Activated CD8-positive, alpha-beta memory T cell treated with anti-CD3 and anti-CD28 coated beads, Interleukin-2, amount 50 U/mL, for 1 hour (primary cell): ENCODE data around the gene LAMB1.
"Not testable (repeated sequence)": the region's sequence is repeated elsewhere in the genome, so short reads cannot be mapped to it uniquely, and the experiment has no call there.

Experiments used
- DNase-seq: peaks from one replicate; pipeline ENCODE4 v3.0.0-alpha.2; 2020; ENCODE audit errors: extremely low read depth

The LAMB1 gene

DNA sequence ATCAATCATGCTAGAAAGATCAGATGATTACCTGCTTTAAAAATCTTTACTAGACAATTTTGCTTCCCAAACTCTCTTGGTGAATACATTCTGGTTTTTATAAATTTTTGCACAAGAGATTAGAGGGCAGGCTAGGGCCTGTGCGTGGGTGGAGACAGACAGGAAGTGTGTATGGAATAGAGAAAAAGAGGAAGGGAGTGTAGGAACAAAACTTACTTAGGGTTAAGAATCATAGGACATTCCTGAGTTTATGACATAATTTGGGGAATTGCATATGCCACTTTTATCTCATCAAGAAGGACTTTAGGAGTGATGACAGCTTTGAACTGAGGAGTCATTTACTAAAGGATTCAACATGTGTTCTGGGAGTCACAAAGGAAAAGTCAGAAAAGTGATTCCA, 31.3 kb downstream of the LAMB1 start:
- DNase-seq = no peak

DNA sequence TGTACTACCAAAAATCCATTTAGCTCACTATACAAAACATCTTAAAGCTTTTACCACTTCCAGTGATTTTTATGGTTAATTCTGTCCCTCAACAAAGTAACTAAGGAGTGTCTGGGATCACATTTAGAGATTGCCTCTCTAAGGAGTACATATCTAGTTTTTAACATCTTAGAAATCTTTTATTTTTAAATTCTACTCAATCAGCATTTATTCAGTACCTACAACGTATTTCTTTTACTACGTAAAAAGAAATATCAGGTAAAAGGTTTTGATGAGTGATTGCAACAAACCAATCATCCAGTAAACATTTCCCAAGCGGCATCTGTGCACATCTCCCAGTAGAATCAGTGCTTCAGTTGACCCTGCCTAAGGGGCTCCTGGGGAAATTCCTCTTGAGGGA, 31.9 kb downstream of the LAMB1 start:
- no peak for DNase-seq

DNA sequence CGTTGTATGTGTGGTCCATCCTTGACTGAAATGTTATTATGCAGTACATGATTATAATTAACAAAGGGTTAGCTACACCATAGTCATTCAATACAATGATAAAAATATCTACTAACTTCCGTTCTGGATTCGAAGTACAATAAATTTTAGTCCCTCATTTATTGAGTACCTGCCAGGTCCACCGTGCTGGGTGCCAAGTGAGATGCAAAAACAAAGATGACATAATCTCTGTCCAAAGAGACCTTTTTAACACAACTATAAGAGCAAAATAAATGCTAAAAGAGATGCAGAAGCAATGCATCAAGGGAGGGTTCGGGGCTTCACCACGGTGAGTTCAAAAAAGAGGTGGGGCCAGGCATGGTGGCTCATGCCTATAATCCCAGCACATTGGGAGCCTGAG, 33.1 kb downstream of the LAMB1 start:
- DNase-seq = no peak

DNA sequence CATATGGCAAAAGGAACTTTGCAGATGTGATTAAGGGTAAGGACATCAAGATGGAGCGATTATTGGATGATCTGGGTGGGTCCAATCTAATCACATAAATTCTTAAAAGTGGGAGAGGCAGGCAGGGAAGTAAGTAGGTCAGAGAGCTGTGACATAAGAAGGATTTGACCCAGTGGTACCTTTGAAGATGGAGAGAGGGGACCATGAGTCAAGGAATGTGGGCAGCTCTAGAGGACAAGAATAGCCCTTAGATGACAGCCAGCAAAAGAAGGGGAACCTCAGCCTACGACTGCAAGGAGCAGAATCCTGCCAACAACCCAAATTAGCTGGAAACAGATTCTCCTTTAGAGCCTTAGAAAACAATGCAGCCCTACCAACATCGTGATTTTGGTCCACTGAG, 34.5 kb downstream of the LAMB1 start:
- no peak for DNase-seq

DNA sequence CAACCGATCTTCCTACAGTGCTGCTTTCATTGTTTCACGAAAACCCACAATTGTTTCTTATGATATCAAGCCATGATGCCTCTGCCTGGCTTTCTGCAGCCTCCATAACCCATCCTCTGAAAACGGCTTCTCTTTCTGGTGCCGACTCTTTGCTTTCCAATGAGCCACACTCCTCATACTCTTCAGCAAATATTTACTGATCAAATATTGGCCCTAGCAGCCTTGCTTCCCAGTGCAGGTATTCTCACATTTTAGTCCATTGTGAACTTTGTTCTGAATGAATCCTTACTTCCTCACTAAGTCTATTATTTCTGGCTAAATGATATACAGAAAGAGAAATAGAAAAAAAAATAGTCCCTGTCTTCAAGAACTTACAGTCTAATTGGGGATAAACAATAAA, 35.5 kb downstream of the LAMB1 start:
- no peak for DNase-seq

DNA sequence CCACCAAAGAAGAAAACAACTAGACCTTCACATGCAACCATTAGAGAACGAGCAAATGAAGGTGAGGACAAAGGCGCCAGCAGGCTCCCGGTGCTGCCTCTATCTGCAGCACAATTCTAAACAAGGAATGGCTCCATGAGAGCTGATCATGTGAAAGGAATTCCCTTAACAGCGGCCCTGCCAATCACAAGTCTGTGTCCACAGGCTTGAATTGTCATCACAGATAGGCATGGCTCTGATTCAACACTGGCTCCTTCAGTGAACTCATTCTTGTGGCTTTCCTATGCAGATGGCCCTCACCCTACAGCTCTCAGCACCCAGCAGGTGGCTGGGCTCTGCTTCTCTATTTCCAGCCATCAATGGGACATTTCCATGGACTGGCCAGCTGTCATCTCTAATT, 36.2 kb downstream of the LAMB1 start:
- no peak for DNase-seq

DNA sequence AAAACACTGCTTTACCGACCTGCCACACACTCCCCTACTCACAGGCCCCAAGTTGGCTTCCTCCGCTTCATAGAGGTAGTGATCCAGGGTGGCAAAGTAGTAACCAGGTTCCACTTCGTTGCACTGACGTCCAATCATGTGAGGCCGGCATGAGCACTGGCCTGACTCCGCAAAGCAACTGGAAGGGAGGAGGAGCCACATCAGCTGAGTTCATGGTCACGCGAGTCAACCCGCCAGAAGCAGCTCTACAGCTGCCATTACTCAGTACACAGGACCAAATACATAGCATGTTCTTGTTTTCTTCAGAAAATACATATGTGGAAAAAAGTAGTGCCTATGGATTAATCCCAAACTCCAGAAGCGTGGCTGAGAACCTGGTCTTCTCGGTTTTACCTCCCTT, 38.5 kb downstream of the LAMB1 start:
- DNase-seq = no peak

DNA sequence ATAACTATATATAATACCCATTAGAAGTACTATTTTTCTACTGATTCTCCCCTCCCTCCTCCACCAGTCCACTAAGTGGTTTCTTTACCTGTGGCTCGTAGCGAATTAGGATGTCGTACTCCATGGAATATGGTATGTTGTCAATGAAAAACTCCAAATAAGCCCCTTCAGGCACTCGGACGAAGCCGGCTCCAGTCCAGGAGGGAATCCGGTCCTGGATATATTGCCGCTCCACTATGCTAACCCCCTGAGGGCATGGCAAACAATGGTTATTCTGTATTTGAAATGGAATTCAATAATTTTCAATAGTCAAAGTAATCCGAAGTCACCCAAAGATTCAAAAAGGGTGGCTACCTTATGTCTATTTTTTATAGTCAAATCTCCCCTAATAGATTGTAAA, 40.1 kb downstream of the LAMB1 start:
- DNase-seq = no peak

DNA sequence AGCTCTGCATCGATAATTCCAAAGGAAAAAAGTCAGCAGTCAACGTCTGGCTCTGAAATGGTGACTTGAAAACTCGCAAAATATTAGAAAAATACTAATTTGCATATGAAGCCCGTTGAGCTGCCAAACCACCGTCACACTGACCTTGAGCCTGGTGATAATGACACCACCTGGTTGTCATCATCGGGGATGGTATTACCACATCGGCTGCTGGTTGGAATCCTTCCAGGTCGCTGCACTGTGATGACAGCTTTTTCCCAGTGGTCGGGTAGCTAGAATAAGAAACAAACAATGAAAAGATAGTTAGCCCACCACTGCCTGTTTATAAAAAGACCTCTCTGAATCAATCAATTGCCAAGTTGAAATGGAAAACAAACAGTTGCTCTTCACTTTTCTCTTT, 41.6 kb downstream of the LAMB1 start:
- DNase-seq = no peak

DNA sequence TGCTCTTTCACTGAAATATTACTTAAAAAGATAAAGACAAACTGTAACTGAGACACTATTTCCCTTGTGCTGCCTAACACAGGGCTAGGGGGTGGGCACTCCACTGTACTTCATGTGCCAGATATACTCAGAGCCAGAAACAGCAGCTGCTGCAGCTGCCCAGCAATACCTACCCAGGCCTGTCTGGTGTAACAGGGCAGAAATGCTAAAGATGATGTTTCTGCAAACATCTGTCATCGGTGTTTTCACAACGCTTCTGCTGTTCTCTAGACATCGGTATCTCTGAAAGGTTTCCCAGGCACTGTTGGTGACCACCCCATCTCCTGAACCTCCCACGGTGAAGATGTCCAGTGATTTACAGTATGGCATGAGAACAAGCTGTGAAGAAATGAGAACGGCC, 42.7 kb downstream of the LAMB1 start:
- DNase-seq = no peak

DNA sequence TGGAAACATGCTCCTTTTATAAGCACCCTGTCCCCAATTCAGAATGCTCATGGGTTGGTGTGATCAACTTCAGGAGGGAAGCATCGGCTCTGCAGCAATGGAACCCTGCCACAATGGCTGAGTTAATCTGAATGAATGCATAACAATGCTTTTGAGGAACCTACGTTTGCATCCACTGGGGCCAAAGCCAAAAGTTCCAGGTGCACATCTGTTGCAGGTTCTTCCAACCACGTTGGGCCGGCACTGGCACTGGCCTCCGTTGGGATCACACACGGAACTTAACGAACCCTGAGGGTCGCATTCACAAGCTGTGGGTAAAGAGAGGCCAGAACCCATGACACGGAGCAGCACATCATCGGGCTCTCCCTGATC, 43.4 kb downstream of the LAMB1 start:
- DNase-seq = no peak

DNA sequence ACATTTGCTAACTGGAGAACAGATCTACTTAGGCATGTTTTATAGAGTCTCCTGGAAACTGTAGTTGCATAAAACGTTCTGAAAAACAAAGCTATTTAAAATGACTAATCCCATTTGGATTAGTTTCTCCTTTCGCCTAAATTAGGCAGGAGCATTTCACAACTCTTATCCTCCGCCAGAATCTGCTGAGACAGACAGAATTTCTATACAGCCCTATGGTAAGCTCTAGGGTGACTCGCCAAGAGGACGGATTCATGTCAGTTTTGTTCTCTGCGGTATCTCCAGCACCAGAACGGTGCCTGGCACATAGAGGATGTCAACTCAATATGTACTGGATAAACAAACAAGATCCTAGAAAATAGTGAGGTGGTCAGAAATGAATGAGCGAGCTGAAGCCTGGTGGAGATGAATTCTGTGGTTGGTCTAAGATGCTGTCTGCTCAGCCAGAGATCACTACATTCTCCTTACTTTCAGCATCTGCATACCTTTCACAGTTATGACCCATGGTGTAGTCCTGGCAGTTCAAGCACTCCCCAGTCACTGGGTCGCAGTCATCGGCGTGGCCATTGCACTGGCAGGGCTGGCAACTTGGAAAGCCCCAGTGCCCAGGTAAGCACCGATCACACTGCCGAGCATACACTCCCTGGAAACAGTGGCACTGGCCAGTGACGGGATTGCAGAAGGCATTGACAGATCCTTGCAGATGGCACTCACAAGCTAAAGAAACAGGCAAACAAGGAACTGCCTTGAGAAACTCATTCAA, 44.0 kb downstream of the LAMB1 start:
- no peak for DNase-seq

DNA sequence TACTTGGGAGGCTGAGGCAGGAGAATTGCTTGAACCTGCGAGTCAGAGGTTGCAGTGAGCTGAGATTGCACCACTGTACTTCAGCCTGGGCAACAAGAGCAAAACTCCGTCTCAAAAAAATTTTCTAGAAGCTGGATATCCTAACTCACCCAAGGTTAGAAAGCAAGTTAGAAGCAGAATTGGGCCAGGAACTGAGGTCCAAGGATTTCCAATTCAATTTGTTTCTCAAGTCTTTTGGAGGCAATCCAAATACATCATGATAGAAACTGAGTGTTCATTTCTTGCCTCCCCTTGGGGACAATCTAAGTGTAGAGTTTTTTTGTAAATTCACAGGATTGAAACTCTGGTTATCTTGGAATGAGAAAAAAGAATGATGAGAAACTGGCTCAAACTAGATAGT, 45.5 kb downstream of the LAMB1 start:
- no peak for DNase-seq

DNA sequence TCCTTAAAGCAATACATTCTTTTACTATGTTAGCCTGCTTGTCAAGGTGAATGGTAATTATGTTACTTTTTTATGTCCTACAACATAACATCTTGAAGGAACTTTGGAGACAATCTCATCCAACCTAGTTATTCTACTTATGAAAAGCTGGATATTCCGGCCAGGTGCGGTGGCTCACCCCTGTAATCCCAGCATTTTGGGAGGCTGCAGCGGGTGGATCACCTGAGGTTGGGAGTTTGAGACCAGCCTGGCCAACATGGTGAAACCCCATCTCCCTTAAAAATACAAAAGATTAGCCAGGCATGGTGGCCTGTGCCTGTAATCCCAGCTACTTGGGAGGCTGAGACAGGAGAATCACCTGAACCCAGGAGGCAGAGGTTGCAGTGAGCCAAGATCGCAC, 46.0 kb downstream of the LAMB1 start:
- not testable (repeated sequence) for DNase-seq

DNA sequence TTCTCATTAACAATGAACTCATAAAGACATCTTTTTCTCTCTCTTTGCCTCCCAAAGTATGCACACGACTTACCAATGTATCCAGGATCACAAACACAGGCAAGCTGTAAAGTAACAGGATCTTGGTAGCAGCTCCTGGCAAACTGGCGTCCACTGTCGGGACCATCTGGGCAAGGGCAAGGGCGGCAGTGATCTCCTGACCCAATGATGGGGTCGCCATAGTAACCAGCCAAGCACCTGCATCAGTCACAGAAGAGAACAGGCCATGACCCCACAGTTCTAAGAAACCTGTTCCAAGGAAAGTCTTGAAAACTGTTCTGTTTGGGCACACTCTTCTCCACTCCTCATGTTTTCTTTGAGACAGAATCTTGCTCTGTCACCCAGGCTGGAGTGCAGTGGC, 47.6 kb downstream of the LAMB1 start:
- no peak for DNase-seq

DNA sequence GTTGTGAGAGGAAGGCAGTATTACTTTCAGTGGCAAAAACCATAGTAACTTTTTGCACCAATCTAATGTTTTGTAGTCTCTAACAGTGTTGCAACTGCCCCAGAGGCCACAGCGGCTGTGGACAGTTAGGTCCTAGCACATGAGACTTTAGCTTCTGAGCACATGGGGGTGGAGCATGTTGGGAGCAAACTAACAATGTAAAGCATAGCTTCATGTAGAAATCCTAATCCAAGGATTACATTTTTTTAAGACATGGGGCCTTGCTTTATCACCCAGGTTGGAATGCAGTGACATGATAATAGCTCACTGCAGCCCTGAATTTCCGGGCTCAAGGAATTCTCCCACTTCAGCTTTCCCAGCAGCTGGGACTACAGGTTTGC, 49.0 kb downstream of the LAMB1 start:
- no peak for DNase-seq

DNA sequence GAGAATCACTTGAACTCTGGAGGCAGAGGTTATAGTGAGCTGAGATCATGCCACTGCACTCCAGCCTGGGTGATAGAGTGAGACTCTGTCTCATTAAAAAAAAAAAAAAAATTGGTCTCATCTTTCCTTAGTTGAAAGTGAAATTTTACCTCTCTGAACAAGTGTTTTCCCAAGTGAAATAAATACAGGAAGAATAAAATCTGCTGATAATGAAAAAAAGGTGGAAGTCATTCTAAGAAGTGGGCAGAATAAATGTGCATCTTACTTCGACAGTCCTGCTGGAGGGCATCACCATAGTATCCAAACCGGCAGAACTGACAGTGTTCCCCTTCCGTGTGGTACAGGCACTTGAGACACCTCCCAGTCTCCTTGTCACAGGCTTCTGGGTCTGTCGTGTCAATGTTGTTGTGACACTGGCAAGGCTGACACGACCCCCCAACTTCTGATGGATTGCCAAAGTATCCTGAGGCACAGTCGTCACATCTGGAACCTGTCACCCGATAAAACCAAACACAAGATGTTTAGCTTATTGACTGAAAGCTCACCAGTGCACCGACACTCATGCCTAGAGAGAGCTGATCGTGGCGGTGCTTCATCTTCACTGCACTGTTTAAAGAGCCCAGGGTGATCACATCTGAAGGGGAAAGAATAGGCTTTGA, 49.6 kb downstream of the LAMB1 start:
- DNase-seq = no peak

DNA sequence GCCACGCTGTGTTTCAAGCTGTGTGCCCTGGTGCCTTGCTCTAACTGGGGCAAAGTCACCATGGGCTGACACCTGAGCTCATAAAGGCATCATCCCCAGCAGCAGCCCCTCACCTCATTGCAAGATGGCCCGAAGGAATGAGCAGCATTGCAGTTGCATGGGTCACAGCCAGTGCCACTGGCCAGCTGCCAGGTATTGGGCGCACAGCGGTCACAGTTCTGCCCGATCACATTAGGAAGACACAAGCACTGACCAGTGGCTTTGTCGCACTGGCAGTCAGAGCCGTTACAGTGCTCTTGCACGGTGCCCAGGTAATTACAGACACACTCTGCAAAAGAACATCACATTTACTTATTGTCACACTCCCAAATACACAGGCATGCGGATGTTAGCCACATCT, 51.1 kb downstream of the LAMB1 start:
- no peak for DNase-seq

DNA sequence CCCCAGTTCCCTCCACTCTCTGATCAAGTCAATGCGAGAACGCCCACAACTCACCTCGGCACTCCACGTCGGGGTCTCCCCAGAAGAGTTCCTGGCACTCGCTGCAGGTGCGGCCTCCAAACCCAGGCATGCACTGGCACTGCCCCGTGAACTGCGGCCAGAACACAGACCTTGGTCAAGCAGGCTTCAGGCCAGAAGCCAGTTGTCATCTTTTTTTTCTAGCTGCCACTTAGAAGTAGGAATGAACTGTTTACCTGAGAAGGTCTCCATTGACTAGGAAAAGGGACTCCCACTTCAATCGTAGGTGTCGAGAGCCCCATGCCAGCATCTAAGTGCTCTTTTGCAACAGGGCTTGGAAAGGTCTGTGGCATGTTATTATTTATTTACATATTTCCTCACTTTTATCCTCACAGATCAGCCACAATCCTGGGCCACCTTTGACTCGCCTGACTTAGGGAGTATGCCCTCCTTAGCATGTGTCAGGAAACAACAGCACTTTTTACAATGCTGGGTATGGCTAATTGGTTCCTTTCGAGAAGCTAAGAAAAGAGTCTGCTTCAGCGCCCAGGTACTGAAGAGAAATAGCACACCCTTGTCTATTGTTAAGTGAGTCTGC, 51.7 kb downstream of the LAMB1 start:
- DNase-seq = no peak

DNA sequence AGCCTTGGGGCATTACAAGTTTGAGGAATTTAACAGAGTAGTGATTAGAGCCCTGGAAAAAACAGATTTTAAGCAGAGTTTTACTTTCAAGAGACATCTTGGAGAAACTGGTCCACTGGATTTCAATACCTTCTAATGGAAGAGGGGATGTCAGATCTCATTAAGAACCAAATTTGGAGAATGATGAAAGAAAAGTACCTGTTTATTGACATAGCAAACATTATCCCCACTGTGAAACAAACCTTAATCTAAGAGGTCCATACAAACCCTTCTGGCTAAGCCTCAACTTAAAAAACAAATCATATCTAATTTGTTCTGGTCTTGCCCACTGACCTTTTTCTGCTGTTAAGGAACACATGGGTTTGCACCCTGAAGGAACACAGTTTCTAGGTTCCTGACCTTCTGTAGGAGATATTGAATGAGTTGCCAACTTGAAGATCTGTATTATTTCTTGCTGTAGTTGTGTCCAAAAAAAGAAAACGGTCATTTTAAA, 53.5 kb downstream of the LAMB1 start:
- no peak for DNase-seq

DNA sequence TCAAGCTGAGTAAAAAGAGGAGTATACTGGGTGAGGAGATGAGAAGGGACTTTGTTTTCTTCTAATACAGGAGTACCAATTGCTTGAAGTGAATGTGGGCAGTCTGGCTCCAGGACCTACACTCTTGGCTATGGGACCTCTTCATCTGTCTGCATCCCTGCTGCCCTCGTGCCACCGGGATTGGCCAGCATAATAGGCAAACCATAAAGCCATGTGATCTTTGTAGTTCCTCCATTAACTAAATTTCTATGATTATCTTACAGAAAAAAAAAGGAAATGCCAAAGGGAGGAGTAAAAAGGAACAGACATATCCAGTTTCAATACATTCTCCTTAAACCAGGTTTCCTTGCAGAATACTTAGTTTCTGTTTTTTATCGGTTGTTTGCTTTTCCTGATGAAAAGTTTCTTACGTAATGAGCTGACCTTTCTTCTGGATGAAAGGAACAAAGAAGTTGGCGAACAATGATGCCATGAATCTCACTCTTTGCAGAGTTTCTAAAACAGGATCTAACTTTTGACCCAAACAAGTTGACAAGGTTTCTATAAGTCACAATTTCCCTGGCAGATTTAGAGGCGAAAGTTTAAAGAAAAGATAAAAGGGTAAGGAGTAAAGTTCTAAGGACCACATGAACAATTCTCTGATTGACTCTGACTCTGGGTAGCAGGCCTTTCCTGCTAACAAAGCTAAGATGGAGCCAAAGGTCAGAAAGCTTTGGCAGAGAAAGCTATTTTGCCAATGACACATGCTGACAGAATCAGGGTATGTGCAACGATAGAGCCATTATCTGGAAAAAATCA, 54.1 kb downstream of the LAMB1 start:
- no peak for DNase-seq

DNA sequence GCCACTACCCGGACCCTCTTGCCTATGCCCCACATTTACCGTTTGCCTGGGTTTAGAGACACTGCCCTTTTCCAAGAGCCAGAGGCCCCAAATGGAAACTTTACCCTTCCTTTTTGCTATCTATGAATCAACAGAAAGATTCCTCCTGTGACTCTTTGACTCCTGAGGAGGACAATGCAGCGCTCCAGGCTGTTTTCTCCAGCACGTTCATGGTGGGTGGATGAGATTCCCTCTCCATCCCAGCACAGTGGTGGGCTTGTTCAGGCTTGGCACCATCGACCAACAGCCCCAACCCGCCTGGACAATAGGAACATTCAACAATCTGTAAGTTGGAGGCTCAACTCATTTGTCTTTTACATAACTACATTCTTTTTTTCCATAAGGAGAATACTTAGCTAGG, 56.1 kb downstream of the LAMB1 start:
- DNase-seq = no peak
